GM18951 (cell line): ENCODE data around the gene MACF1.

ENCODE experiments used
- POLR2A ChIP-seq: IDR thresholded peaks from 4 replicates; pipeline ENCODE4 v1.6.1; 2011; ENCODE audit warnings: mild to moderate bottlenecking; ENCODE audit not compliant: insufficient read length, insufficient read depth; ENCODE audit errors: extremely low read depth
- in situ Hi-C: fragments of 300-500 bp; cut with MboI; formaldehyde crosslinking; loops from one replicate; pipeline ENCODE4 v1.12.0; 2022; ENCODE audit warnings: low sequenced_read_pairs, mixed read lengths, inconsistent platforms; ENCODE audit not compliant: unreplicated experiment

The MACF1 gene

GRCh38 chr1:39398278-39399021, 194.0 kb downstream of the MACF1 start:
- no peak for TF ChIP-seq POLR2A
- in situ Hi-C loops = no loop called here

GRCh38 chr1:39401106-39401505, 196.6 kb downstream of the MACF1 start:
- TF ChIP-seq POLR2A = no peak
- in situ Hi-C loops = no loop called here

- no peak for TF ChIP-seq POLR2A
- in situ Hi-C loops = no loop called here
Observed at GRCh38 chr1:39404876-39405275, 200.4 kb downstream of the MACF1 start.

GRCh38 chr1:39405358-39405757, 200.9 kb downstream of the MACF1 start:
- TF ChIP-seq POLR2A = no peak
- in situ Hi-C loops = no loop called here

- in situ Hi-C loops = no loop called here
- no peak for TF ChIP-seq POLR2A
Observed at GRCh38 chr1:39406533-39407450, 202.3 kb downstream of the MACF1 start.

GRCh38 chr1:39407510-39407895, 203.0 kb downstream of the MACF1 start:
- TF ChIP-seq POLR2A = no peak
- in situ Hi-C loops = no loop called here

GRCh38 chr1:39407896-39408640, 203.6 kb downstream of the MACF1 start:
- TF ChIP-seq POLR2A = no peak
- in situ Hi-C loops = no loop called here

GRCh38 chr1:39408641-39409054, 204.2 kb downstream of the MACF1 start:
- in situ Hi-C loops = no loop called here
- TF ChIP-seq POLR2A = no peak

GRCh38 chr1:39409055-39409816, 204.7 kb downstream of the MACF1 start:
- no peak for TF ChIP-seq POLR2A
- in situ Hi-C loops = no loop called here

- no peak for TF ChIP-seq POLR2A
- in situ Hi-C loops = no loop called here
Observed at GRCh38 chr1:39410915-39411436, 206.5 kb downstream of the MACF1 start.

- in situ Hi-C loops = no loop called here
- TF ChIP-seq POLR2A = no peak
Observed at GRCh38 chr1:39411526-39412478, 207.3 kb downstream of the MACF1 start.

- TF ChIP-seq POLR2A = no peak
- in situ Hi-C loops = no loop called here
Observed at GRCh38 chr1:39412892-39413291, 208.4 kb downstream of the MACF1 start.
